GM20000 (cell line): ENCODE measurements around the gene DNER.
"Not testable (repeated sequence)": the region's sequence is repeated elsewhere in the genome, so short reads cannot be mapped to it uniquely, and the experiment has no call there.

Experiments used
- DNase-seq: peaks from one replicate; pipeline ENCODE4 v3.0.0; 2012; ENCODE audit warnings: low spot score
- CTCF ChIP-seq: IDR thresholded peaks from 2 replicates; pipeline ENCODE4 v1.5.1; 2012; ENCODE audit warnings: mild to moderate bottlenecking, control low read depth; ENCODE audit errors: extremely low read depth, missing control alignments

DNER gene

GRCh38 chr2:229714080-229714735 is at the start of gene DNER:
DNER (minus strand) TSS chr2:229714555; CDS start chr2:229714423, 132 bp downstream.
- no peak for TF ChIP-seq CTCF
- DNase-seq = peak; percentile 86

GRCh38 chr2:229761663-229762062 is 47.3 kb upstream of the DNER start:
- no peak for TF ChIP-seq CTCF
- DNase-seq = no peak

- not testable (repeated sequence) for DNase-seq
Observed at GRCh38 chr2:229757462-229757861, 43.1 kb upstream of the DNER start.

GRCh38 chr2:229752970-229753729 is 38.8 kb upstream of the DNER start:
- DNase-seq = no peak
- TF ChIP-seq CTCF = no peak

GRCh38 chr2:229749779-229750178 is 35.4 kb upstream of the DNER start:
- DNase-seq = no peak
- TF ChIP-seq CTCF = no peak

- no peak for DNase-seq
- TF ChIP-seq CTCF = no peak
Observed at GRCh38 chr2:229748950-229749349, 34.6 kb upstream of the DNER start.

GRCh38 chr2:229742691-229743090 is 28.3 kb upstream of the DNER start:
- DNase-seq = not testable (repeated sequence)

- no peak for DNase-seq
- no peak for TF ChIP-seq CTCF
Observed at GRCh38 chr2:229740279-229740678, 25.9 kb upstream of the DNER start.
